Measurements from ENCODE around the gene NDUFA7.

The NDUFA7 gene

DNA sequence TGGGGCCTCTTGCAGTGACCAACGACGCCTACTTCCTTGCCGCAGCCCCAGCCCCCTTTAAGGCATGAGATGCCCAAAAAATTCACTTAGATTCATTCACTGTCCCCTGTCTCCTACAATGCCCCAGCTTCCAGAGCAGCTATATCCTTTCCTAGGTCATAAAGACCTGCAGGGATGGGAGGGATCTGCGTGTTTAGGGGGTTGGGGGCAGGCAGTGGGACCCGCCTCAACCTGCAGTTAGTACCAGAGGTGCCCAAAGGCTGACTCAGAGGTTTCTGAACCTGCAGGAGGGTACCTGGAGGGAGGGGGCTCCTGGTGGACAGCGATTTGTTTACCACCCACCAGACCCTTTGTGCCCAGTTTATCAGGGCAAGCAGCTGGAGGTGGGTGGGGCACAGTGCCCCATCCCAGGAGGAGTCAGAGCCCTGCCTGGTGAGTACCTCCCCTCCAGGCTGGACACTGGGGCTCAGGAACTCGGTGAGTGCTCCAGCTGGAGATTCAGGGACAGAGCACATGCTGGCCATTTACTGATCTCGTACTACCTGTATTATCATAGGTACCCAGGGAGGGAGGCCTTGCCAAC is 10.2 kb upstream of the NDUFA7 start:
- Histone ChIP-seq H3K79me2 (ENCODE audit: low read length) (no peaks in the 10 kb centered on the region), H3K4me2 (ENCODE audit: low read depth, low read length) (no peak overlapping the region), H3K27ac (ENCODE audit: low read length) (no peak overlapping the region), H3K4me3 (ENCODE audit: low read length) (no peak overlapping the region), H4K20me1 (ENCODE audit: insufficient read depth, low read length) (no peaks in the 10 kb centered on the region; the same call in 1 of the 2 replicates), H3K36me3 (replicated peaks; ENCODE audit: insufficient read depth, low read length) (no peaks in the 10 kb centered on the region), H3K4me1 (ENCODE audit: low read length) (no peaks in the 10 kb centered on the region), H3K9me2 (replicated peaks; ENCODE audit: insufficient read depth, low read length) (no peaks in the 10 kb centered on the region), H3F3A (ENCODE audit: insufficient read depth, low read length) (no peaks in the 10 kb centered on the region; the same call in 1 of the 2 replicates), H2AFZ (ENCODE audit: low read length) (no peak overlapping the region), H3K9ac (ENCODE audit: low read length) (no peak overlapping the region), H3K9me3 (replicated peaks; ENCODE audit: insufficient read depth, low read length) (no peaks in the 10 kb centered on the region), H3K27me3 (replicated peaks; ENCODE audit: insufficient read depth, low read length) (peaks cover 62% of the 10 kb centered on the region)
- TF ChIP-seq, protein P1, sequence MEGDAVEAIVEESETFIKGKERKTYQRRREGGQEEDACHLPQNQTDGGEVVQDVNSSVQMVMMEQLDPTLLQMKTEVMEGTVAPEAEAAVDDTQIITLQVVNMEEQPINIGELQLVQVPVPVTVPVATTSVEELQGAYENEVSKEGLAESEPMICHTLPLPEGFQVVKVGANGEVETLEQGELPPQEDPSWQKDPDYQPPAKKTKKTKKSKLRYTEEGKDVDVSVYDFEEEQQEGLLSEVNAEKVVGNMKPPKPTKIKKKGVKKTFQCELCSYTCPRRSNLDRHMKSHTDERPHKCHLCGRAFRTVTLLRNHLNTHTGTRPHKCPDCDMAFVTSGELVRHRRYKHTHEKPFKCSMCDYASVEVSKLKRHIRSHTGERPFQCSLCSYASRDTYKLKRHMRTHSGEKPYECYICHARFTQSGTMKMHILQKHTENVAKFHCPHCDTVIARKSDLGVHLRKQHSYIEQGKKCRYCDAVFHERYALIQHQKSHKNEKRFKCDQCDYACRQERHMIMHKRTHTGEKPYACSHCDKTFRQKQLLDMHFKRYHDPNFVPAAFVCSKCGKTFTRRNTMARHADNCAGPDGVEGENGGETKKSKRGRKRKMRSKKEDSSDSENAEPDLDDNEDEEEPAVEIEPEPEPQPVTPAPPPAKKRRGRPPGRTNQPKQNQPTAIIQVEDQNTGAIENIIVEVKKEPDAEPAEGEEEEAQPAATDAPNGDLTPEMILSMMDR (IDR thresholded peaks at IDR 0.05; ENCODE audit: low read length): no peak
- no peak for TF ChIP-seq EZH2 (optimal IDR thresholded peaks at IDR 0.05; ENCODE audit: low read depth, low read length)
- TF ChIP-seq EZH2phosphoT487 (IDR thresholded peaks at IDR 0.05; ENCODE audit: low read length): no peak
- DNase-seq: no peak

DNA sequence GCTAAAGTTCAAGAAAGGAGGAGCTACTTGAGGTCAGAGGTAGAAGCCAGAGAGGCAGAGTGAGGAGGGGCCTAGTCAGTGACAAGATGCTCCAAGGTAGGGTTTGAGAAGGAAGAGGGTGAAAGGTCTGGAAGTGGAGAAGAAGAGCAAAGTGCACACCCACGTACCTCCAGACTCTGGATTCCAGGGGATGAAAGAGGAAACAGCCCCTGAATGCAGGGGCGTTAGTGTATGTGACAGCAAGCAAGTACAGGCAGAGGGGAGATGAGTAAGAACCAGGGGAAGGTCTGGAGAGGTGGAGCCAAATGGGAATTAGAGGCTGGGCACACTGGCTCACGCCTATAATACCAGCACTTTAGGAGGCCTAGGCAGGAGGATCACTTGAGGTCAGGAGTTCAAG is 8.8 kb upstream of the NDUFA7 start:
- Histone ChIP-seq H3K9ac (ENCODE audit: low read length) (no peak overlapping the region), H3K27ac (ENCODE audit: low read length) (no peak overlapping the region), H3K4me1 (ENCODE audit: low read length) (no peaks in the 10 kb centered on the region), H3K36me3 (replicated peaks; ENCODE audit: insufficient read depth, low read length) (no peaks in the 10 kb centered on the region), H3K4me2 (ENCODE audit: low read depth, low read length) (no peak overlapping the region), H3K4me3 (ENCODE audit: low read length) (no peak overlapping the region), H3F3A (ENCODE audit: insufficient read depth, low read length) (no peaks in the 10 kb centered on the region), H4K20me1 (ENCODE audit: insufficient read depth, low read length) (no peaks in the 10 kb centered on the region; the same call in 1 of the 2 replicates), H3K9me3 (replicated peaks; ENCODE audit: insufficient read depth, low read length) (no peaks in the 10 kb centered on the region), H3K79me2 (ENCODE audit: low read length) (no peaks in the 10 kb centered on the region), H2AFZ (ENCODE audit: low read length) (no peak overlapping the region), H3K9me2 (replicated peaks; ENCODE audit: insufficient read depth, low read length) (no peaks in the 10 kb centered on the region), H3K27me3 (replicated peaks; ENCODE audit: insufficient read depth, low read length) (peaks cover 54% of the 10 kb centered on the region)
- TF ChIP-seq EZH2 (optimal IDR thresholded peaks at IDR 0.05; ENCODE audit: low read depth, low read length) (no peak), EZH2phosphoT487 (IDR thresholded peaks at IDR 0.05; ENCODE audit: low read length) (no peak)
- TF ChIP-seq, protein P1 (IDR thresholded peaks at IDR 0.05; ENCODE audit: low read length): no peak
- DNase-seq: no peak

- H3K4me3 ChIP-seq (ENCODE audit: low read length): no peak overlapping the region
- H3K9me2 ChIP-seq (replicated peaks; ENCODE audit: insufficient read depth, low read length): no peaks in the 10 kb centered on the region
- no peaks in the 10 kb centered on the region for H3K9me3 ChIP-seq (replicated peaks; ENCODE audit: insufficient read depth, low read length)
- no peak overlapping the region for H3K4me2 ChIP-seq (ENCODE audit: low read depth, low read length)
- TF ChIP-seq, protein P1 (IDR thresholded peaks at IDR 0.05; ENCODE audit: low read length): no peak
- TF ChIP-seq EZH2phosphoT487 (IDR thresholded peaks at IDR 0.05; ENCODE audit: low read length): no peak
- TF ChIP-seq EZH2 (optimal IDR thresholded peaks at IDR 0.05; ENCODE audit: low read depth, low read length): no peak
- no peak overlapping the region for H3K27ac ChIP-seq (ENCODE audit: low read length)
- peaks cover 26% of the 10 kb centered on the region for H3K79me2 ChIP-seq (ENCODE audit: low read length)
- no peak overlapping the region for H2AFZ ChIP-seq (ENCODE audit: low read length)
- peaks cover 8% of the 10 kb centered on the region for H3K4me1 ChIP-seq (ENCODE audit: low read length)
- peaks cover 11% of the 10 kb centered on the region for H3K36me3 ChIP-seq (replicated peaks; ENCODE audit: insufficient read depth, low read length)
- H3F3A ChIP-seq (ENCODE audit: insufficient read depth, low read length): peaks cover 35% of the 10 kb centered on the region
- H3K9ac ChIP-seq (ENCODE audit: low read length): no peak overlapping the region
- DNase-seq: no peak
- peaks cover 21% of the 10 kb centered on the region for H3K27me3 ChIP-seq (replicated peaks; ENCODE audit: insufficient read depth, low read length)
- H4K20me1 ChIP-seq (ENCODE audit: insufficient read depth, low read length): peaks cover 4% of the 10 kb centered on the region; the same call in 1 of the 2 replicates
Observed at GRCh38 chr19:8325454-8325853, 4.3 kb upstream of the NDUFA7 start.
